Liver (tissue), 9 donors: ENCODE measurements around the gene MRPS30. TPM values are rescaled to one million over a fixed set of nuclear protein-coding genes. Genes with fewer than 3 reads are reported as not detected.

ENCODE experiments used
- DNase-seq: peaks from one replicate; pipeline ENCODE4 v3.0.0-alpha.2; 2017; ENCODE audit warnings: low spot score
- H3K27ac ChIP-seq, 2 donors: one replicate each; pipeline ENCODE4 v1.7.0; 2013; ENCODE audit warnings: inconsistent platforms in 2 of 2, low read length in 2 of 2, control low read depth in 1 of 2, low read depth in 1 of 2, mild to moderate bottlenecking in 1 of 2
- H3K27me3 ChIP-seq, 4 donors: one replicate each; pipeline versions ENCODE4 v1.6.1 to v1.7.0; 2013; ENCODE audit warnings: low read length in 3 of 4, inconsistent platforms in 1 of 4, mild to moderate bottlenecking in 1 of 4, moderate library complexity in 1 of 4; ENCODE audit not compliant: control insufficient read depth in 4 of 4, insufficient read depth in 4 of 4
- H3K36me3 ChIP-seq, 4 donors: one replicate each; pipeline versions ENCODE4 v1.6.1 to v1.7.0; 2013; ENCODE audit warnings: low read length in 3 of 4, mild to moderate bottlenecking in 3 of 4, low read depth in 1 of 4, moderate library complexity in 1 of 4; ENCODE audit not compliant: control insufficient read depth in 4 of 4, insufficient read depth in 3 of 4
- H3K4me1 ChIP-seq, 4 donors: one replicate each; pipeline versions ENCODE4 v1.6.1 to v1.7.0; 2013; ENCODE audit warnings: low read length in 3 of 4, mild to moderate bottlenecking in 3 of 4, moderate library complexity in 1 of 4; ENCODE audit not compliant: control insufficient read depth in 4 of 4, insufficient read depth in 4 of 4
- H3K4me3 ChIP-seq, 3 donors: one replicate each; pipeline versions ENCODE4 v1.6.1 to v1.7.0; 2013; ENCODE audit warnings: low read length in 3 of 3, control low read depth in 1 of 3, low read depth in 1 of 3, mild to moderate bottlenecking in 1 of 3
- H3K9ac ChIP-seq, 2 donors: one replicate each; pipeline ENCODE4 v1.7.0; 2013; ENCODE audit warnings: low read length in 2 of 2, mild to moderate bottlenecking in 2 of 2, moderate library complexity in 2 of 2, control low read depth in 1 of 2, low read depth in 1 of 2
- H3K9me3 ChIP-seq, 4 donors: one replicate each; pipeline versions ENCODE4 v1.6.1 to v1.7.0; 2013; ENCODE audit warnings: low read length in 3 of 4; ENCODE audit not compliant: control insufficient read depth in 4 of 4
- ATF3 ChIP-seq: IDR thresholded peaks from 2 replicates; pipeline ENCODE4 v1.6.1; 2016; ENCODE audit warnings: antibody characterized with exemption
- CTCF ChIP-seq: fragments of 150-350 bp; IDR thresholded peaks from 2 replicates; pipeline ENCODE4 v1.5.1; 2017; ENCODE audit warnings: improper control_type of control experiment, low read depth, low read length; ENCODE audit not compliant: missing input control
- EGR1 ChIP-seq, 2 donors: IDR thresholded peaks; 2 replicates each; pipeline ENCODE4 v1.6.1; 2016 to 2018; ENCODE audit warnings: antibody characterized with exemption in 2 of 2, low read depth in 2 of 2
- FOXA1 ChIP-seq: IDR thresholded peaks from 2 replicates; pipeline ENCODE4 v1.6.1; 2016; ENCODE audit warnings: antibody characterized with exemption
- GABPA ChIP-seq, 2 donors: IDR thresholded peaks in 1 of 2; conservative IDR thresholded peaks in 1 of 2; 2 replicates each; pipeline ENCODE4 v1.6.1; 2016; ENCODE audit warnings: antibody characterized with exemption in 2 of 2, mild to moderate bottlenecking in 1 of 2, moderate library complexity in 1 of 2
- HNF4A ChIP-seq, 2 donors: conservative IDR thresholded peaks; 2 replicates each; pipeline ENCODE4 v1.6.1; 2016; ENCODE audit warnings: antibody characterized with exemption in 2 of 2, mild to moderate bottlenecking in 2 of 2
- HNF4G ChIP-seq: IDR thresholded peaks from 2 replicates; pipeline ENCODE4 v1.6.1; 2016; ENCODE audit warnings: antibody characterized with exemption
- JUND ChIP-seq, 2 donors: IDR thresholded peaks; 2 replicates each; pipeline ENCODE4 v1.6.1; 2016; ENCODE audit warnings: antibody characterized with exemption in 2 of 2
- NR2F2 ChIP-seq: IDR thresholded peaks from 2 replicates; pipeline ENCODE4 v1.6.1; 2016; ENCODE audit warnings: antibody characterized with exemption
- RAD21 ChIP-seq, 2 donors: IDR thresholded peaks; 2 replicates each; pipeline ENCODE4 v1.6.1; 2016; ENCODE audit warnings: antibody characterized with exemption in 2 of 2, mild to moderate bottlenecking in 2 of 2
- REST ChIP-seq: IDR thresholded peaks from 2 replicates; pipeline ENCODE4 v1.6.1; 2016; ENCODE audit warnings: antibody characterized with exemption, mild to moderate bottlenecking
- RXRA ChIP-seq, 2 donors: IDR thresholded peaks; 2 replicates each; pipeline ENCODE4 v1.6.1; 2017 to 2018; ENCODE audit warnings: antibody characterized with exemption in 2 of 2, mild to moderate bottlenecking in 1 of 2
- YY1 ChIP-seq: IDR thresholded peaks from 2 replicates; pipeline ENCODE4 v1.6.1; 2016; ENCODE audit warnings: antibody characterized with exemption, mild to moderate bottlenecking
- ZBTB33 ChIP-seq: IDR thresholded peaks from 2 replicates; pipeline ENCODE4 v1.6.1; 2016; ENCODE audit warnings: antibody characterized with exemption
- WGBS: extraction: QIAGEN DNeasy Blood & Tissue Kit; methylation state at CpG from one replicate; pipeline ENCODE4 v1.1.7; 2013; 5-methylcytosine and 5-hydroxymethylcytosine counted together
- polyA plus RNA-seq, 2 donors: library from polyadenylated mRNA; stranded (reverse) in 1 of 2; unstranded in 1 of 2; fragments of 200-250 nt in 1 of 2; fragments of >200 nt in 1 of 2; fragmentation: Nextera tagmentation in 1 of 2; extraction: Ambion mirVana in 1 of 2; gene quantifications; one replicate each; pipeline versions ENCODE4 v1.2.1 to v1.2.3, GENCODE V29; 2013 to 2015
- total RNA-seq, 2 donors: library from RNA; depleted of rRNA; stranded (reverse); fragments of >200 nt; gene quantifications; one replicate each; pipeline ENCODE4 v1.2.3, GENCODE V29; 2014
- TF ChIP-seq, protein P1 (sequence below): IDR thresholded peaks from 2 replicates; pipeline ENCODE4 v1.6.1; 2016; ENCODE audit warnings: antibody characterized with exemption
- donor health status: healthy.
- donor health status: healthy.
- donor health status: healthy.
- donor health status: healthy.
- donor health status: healthy.

Gene MRPS30
- total and polyA plus RNA-seq, 4 donors: 20.7 to 44.7 (median 34.3) TPM

- Histone ChIP-seq H3K27me3 (no peaks in the 10 kb centered on the region), H3K27ac (no peak overlapping the region), H3K9me3 (peaks cover 0 to 6% (median 0%) of the 10 kb centered on the region in 4 donors), H3K9ac (no peak overlapping the region), H3K4me3 (no peak overlapping the region), H3K4me1 (no peaks in the 10 kb centered on the region), H3K36me3 (no peaks in the 10 kb centered on the region)
- TF ChIP-seq ATF3: no peak
- TF ChIP-seq HNF4A (conservative IDR thresholded peaks at IDR 0.05): no peak
- TF ChIP-seq NR2F2: no peak
- no peak for TF ChIP-seq FOXA1
- no peak for TF ChIP-seq RXRA (IDR thresholded peaks at IDR 0.05)
- no peak for TF ChIP-seq JUND (IDR thresholded peaks at IDR 0.05)
- no peak for TF ChIP-seq CTCF
- no peak for TF ChIP-seq GABPA (IDR thresholded peaks at IDR 0.05 in 1 of 2, conservative IDR thresholded peaks at IDR 0.05 in 1 of 2)
- no peak for TF ChIP-seq ZBTB33
- no peak for TF ChIP-seq EGR1 (IDR thresholded peaks at IDR 0.05; ENCODE audit: low read depth in 2 of 2)
- TF ChIP-seq YY1: no peak
- TF ChIP-seq REST: no peak
- TF ChIP-seq HNF4G: no peak
- DNase-seq: no peak
- WGBS: 96% methylated on average over 2 of the region's 2 CpGs
These were observed 33.9 kb downstream of the MRPS30 start for GRCh38 chr5:44842496-44843282.

DNA sequence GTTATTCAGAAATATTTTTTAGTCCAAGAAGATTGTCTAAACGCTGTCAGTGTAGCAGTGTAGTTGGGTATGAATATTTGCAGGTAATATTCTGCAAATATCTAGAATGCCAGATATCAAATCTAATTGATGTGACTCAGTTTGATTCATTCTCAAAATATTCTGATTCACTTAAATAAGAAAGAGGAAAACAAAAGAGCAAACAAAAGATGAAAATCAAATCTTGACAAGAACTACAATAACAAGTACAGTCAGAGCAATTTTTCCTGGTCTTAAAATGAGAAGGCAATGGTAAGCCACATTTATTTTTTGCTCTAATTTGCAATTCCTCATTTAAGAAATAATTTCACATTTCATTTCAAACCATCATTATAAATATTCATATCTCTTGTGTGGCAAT is 36.0 kb downstream of the MRPS30 start:
- no peak for DNase-seq
- WGBS: 85% methylated on average over 1 of the region's 1 CpG
- Histone ChIP-seq H3K4me3 (no peak overlapping the region), H3K27ac (no peak overlapping the region), H3K36me3 (no peaks in the 10 kb centered on the region), H3K9ac (no peak overlapping the region), H3K27me3 (no peaks in the 10 kb centered on the region), H3K4me1 (no peaks in the 10 kb centered on the region), H3K9me3 (no peaks in the 10 kb centered on the region)
- no peak for TF ChIP-seq REST
- no peak for TF ChIP-seq ATF3
- TF ChIP-seq, protein P1, sequence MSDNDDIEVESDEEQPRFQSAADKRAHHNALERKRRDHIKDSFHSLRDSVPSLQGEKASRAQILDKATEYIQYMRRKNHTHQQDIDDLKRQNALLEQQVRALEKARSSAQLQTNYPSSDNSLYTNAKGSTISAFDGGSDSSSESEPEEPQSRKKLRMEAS: no peak
- TF ChIP-seq HNF4G: no peak
- no peak for TF ChIP-seq JUND (IDR thresholded peaks at IDR 0.05)
- no peak for TF ChIP-seq EGR1 (IDR thresholded peaks at IDR 0.05; ENCODE audit: low read depth in 2 of 2)
- no peak for TF ChIP-seq CTCF
- TF ChIP-seq GABPA (IDR thresholded peaks at IDR 0.05 in 1 of 2, conservative IDR thresholded peaks at IDR 0.05 in 1 of 2): no peak
- no peak for TF ChIP-seq HNF4A (conservative IDR thresholded peaks at IDR 0.05)
- TF ChIP-seq RXRA (IDR thresholded peaks at IDR 0.05): no peak
- TF ChIP-seq NR2F2: no peak
- TF ChIP-seq RAD21 (IDR thresholded peaks at IDR 0.05): no peak
